Neural cell (in vitro differentiated cells): ENCODE measurements around the gene LNX1. TPM values are rescaled to one million over a fixed set of nuclear protein-coding genes. Genes with fewer than 3 reads are reported as not detected.

Source experiments
- H2AFZ ChIP-seq: fragments of 200-600, 300-800 bp; sonication (generic), shearing (Covaris generic); 2 replicates; pipeline ENCODE4 v1.6.0; 2014; ENCODE audit warnings: low read depth, mild to moderate bottlenecking, antibody characterized with exemption, low read length, moderate library complexity
- H3F3A ChIP-seq: fragments of 200-600 bp; shearing (Covaris generic); 2 replicates; pipeline ENCODE4 v1.6.1; 2016; ENCODE audit warnings: mild to moderate bottlenecking, moderate library complexity, mixed read lengths, antibody characterized with exemption, low read length; ENCODE audit not compliant: insufficient read depth, poor library complexity, severe bottlenecking
- H3K27ac ChIP-seq: fragments of 200-600, 300-800 bp; sonication (generic), shearing (Covaris generic); 2 replicates; pipeline ENCODE4 v1.5.1; 2014; ENCODE audit warnings: mild to moderate bottlenecking, low read length, moderate library complexity
- H3K27me3 ChIP-seq: fragments of 300-800, 200-600 bp; sonication (generic), shearing (Covaris generic); 2 replicates; pipeline ENCODE4 v1.6.0; 2014; ENCODE audit warnings: mild to moderate bottlenecking, low read depth, low read length, moderate library complexity; ENCODE audit not compliant: insufficient read depth
- H3K36me3 ChIP-seq: fragments of 300-800, 200-600 bp; sonication (generic), shearing (Covaris generic); 2 replicates; pipeline ENCODE4 v1.5.1; 2014; ENCODE audit warnings: mild to moderate bottlenecking, antibody characterized with exemption, low read length, moderate library complexity; ENCODE audit not compliant: insufficient read depth
- H3K4me2 ChIP-seq: fragments of 300-800, 200-600 bp; sonication (generic), shearing (Covaris generic); 2 replicates; pipeline ENCODE4 v1.6.0; 2014; ENCODE audit warnings: mild to moderate bottlenecking, low read length
- H3K4me3 ChIP-seq: fragments of 300-800, 200-600 bp; sonication (generic), shearing (Covaris generic); 2 replicates; pipeline ENCODE4 v1.5.1; 2014; ENCODE audit warnings: mild to moderate bottlenecking, low read length, moderate library complexity
- H3K79me2 ChIP-seq: fragments of 200-600 bp; shearing (Covaris generic); replicated peaks from 2 replicates; pipeline ENCODE4 v1.6.0; 2014; ENCODE audit warnings: mild to moderate bottlenecking, low read length, moderate library complexity; ENCODE audit not compliant: insufficient read depth
- H3K9ac ChIP-seq: fragments of 300-800, 200-600 bp; sonication (generic), shearing (Covaris generic); 2 replicates; pipeline ENCODE4 v1.6.1; 2016; ENCODE audit warnings: mild to moderate bottlenecking, low read length, mixed read lengths
- H3K9me2 ChIP-seq: fragments of 200-600 bp; shearing (Covaris generic); 2 replicates; pipeline ENCODE4 v1.6.1; 2016; ENCODE audit warnings: mild to moderate bottlenecking, low read length, mixed read lengths; ENCODE audit not compliant: insufficient read depth
- H3K9me3 ChIP-seq: fragments of 200-600, 300-800 bp; sonication (generic), shearing (Covaris generic); 2 replicates; pipeline ENCODE4 v1.6.1; 2016; ENCODE audit warnings: mild to moderate bottlenecking, mixed run types, low read length, moderate library complexity, mixed read lengths
- H4K20me1 ChIP-seq: fragments of 200-600 bp; shearing (Covaris generic); 2 replicates; pipeline ENCODE4 v1.6.1; 2016; ENCODE audit warnings: mild to moderate bottlenecking, mixed run types; ENCODE audit not compliant: insufficient read depth
- CTCF ChIP-seq: fragments of 450-650 bp; IDR thresholded peaks from 2 replicates; pipeline ENCODE4 v1.5.1; 2014; ENCODE audit warnings: antibody characterized with exemption, mild to moderate bottlenecking, moderate library complexity; ENCODE audit not compliant: poor library complexity, severe bottlenecking
- EP300 ChIP-seq: fragments of 450-650 bp; conservative IDR thresholded peaks from 2 replicates; pipeline ENCODE4 v1.6.1; 2014; ENCODE audit warnings: antibody characterized with exemption, mild to moderate bottlenecking, moderate library complexity; ENCODE audit not compliant: poor library complexity, severe bottlenecking
- EZH2 ChIP-seq: fragments of 200-600, 300-800 bp; shearing (Covaris generic), sonication (generic); IDR thresholded peaks from 2 replicates; pipeline ENCODE4 v1.6.1; 2014; ENCODE audit warnings: antibody characterized with exemption, low read length, borderline replicate concordance, mild to moderate bottlenecking; ENCODE audit not compliant: insufficient read depth, poor library complexity, severe bottlenecking
- MXI1 ChIP-seq: fragments of 450-650 bp; conservative IDR thresholded peaks from 2 replicates; pipeline ENCODE4 v1.6.1; 2014; ENCODE audit warnings: antibody characterized with exemption, mild to moderate bottlenecking; ENCODE audit not compliant: poor library complexity, severe bottlenecking
- POLR2AphosphoS5 ChIP-seq: IDR thresholded peaks from 2 replicates; pipeline ENCODE4 v1.6.1; 2012
- RAD21 ChIP-seq: fragments of 450-650 bp; conservative IDR thresholded peaks from 2 replicates; pipeline ENCODE4 v1.6.1; 2014; ENCODE audit warnings: antibody characterized with exemption, mild to moderate bottlenecking, moderate library complexity
- REST ChIP-seq: IDR thresholded peaks from 2 replicates; pipeline ENCODE4 v1.6.1; 2012; ENCODE audit warnings: borderline replicate concordance
- SMC3 ChIP-seq: fragments of 450-650 bp; conservative IDR thresholded peaks from 2 replicates; pipeline ENCODE4 v1.6.1; 2014; ENCODE audit warnings: antibody characterized with exemption, mild to moderate bottlenecking, moderate library complexity; ENCODE audit not compliant: poor library complexity
- TAF1 ChIP-seq: IDR thresholded peaks from 2 replicates; pipeline ENCODE4 v1.6.1; 2012; ENCODE audit warnings: low read depth
- polyA plus RNA-seq: library from polyadenylated mRNA; depleted of rRNA; stranded (reverse); fragments of >200 nt; gene quantifications from 2 replicates; pipeline ENCODE4 v1.2.3, GENCODE V29; 2014

Gene LNX1
- polyA plus RNA-seq, 1 donor from 2014 or later = 3.4 TPM

GRCh38 chr4:53505947-53506346 lies 85.3 kb downstream of the LNX1 start:
- no peak overlapping the region for H3K27ac ChIP-seq
- no peaks in the 10 kb centered on the region for H3K79me2 ChIP-seq
- H3F3A ChIP-seq = no peaks in the 10 kb centered on the region
- H3K27me3 ChIP-seq = no peaks in the 10 kb centered on the region
- no peak overlapping the region for H3K4me3 ChIP-seq
- H3K36me3 ChIP-seq = no peaks in the 10 kb centered on the region
- no peaks in the 10 kb centered on the region for H4K20me1 ChIP-seq
- TF ChIP-seq RAD21 (no peak), EZH2 (no peak), POLR2AphosphoS5 (no peak), CTCF (no peak), TAF1 (no peak), SMC3 (no peak), REST (no peak), MXI1 (no peak), EP300 (no peak)
- no peaks in the 10 kb centered on the region for H3K9me3 ChIP-seq
- no peak overlapping the region for H3K4me2 ChIP-seq
- no peak overlapping the region for H3K9ac ChIP-seq
- no peaks in the 10 kb centered on the region for H3K9me2 ChIP-seq
- no peak overlapping the region for H2AFZ ChIP-seq

- Histone ChIP-seq H2AFZ (no peak overlapping the region), H3K36me3 (no peaks in the 10 kb centered on the region), H4K20me1 (no peaks in the 10 kb centered on the region), H3K9ac (no peak overlapping the region), H3K9me3 (no peaks in the 10 kb centered on the region), H3K4me2 (no peak overlapping the region), H3K4me3 (no peak overlapping the region), H3K79me2 (no peaks in the 10 kb centered on the region), H3F3A (no peaks in the 10 kb centered on the region), H3K27ac (no peak overlapping the region), H3K9me2 (no peaks in the 10 kb centered on the region), H3K27me3 (no peaks in the 10 kb centered on the region)
- no peak for TF ChIP-seq EP300
- TF ChIP-seq POLR2AphosphoS5 = no peak
- TF ChIP-seq REST = no peak
- no peak for TF ChIP-seq MXI1
- no peak for TF ChIP-seq RAD21
- no peak for TF ChIP-seq TAF1
- no peak for TF ChIP-seq SMC3
- TF ChIP-seq CTCF = no peak
- TF ChIP-seq EZH2 = no peak
These were observed 89.2 kb downstream of the LNX1 start for GRCh38 chr4:53502094-53502493.
